DMS153 (cell line): ENCODE results near the gene IFITM5.
"Not testable (repeated sequence)": the region's sequence is repeated elsewhere in the genome, so short reads cannot be mapped to it uniquely, and the experiment has no call there.

Source experiments
- DNase-seq: peaks from one replicate; lab custom pipeline; 2025; lab: John Stamatoyannopoulos, UW

IFITM5 gene

DNA sequence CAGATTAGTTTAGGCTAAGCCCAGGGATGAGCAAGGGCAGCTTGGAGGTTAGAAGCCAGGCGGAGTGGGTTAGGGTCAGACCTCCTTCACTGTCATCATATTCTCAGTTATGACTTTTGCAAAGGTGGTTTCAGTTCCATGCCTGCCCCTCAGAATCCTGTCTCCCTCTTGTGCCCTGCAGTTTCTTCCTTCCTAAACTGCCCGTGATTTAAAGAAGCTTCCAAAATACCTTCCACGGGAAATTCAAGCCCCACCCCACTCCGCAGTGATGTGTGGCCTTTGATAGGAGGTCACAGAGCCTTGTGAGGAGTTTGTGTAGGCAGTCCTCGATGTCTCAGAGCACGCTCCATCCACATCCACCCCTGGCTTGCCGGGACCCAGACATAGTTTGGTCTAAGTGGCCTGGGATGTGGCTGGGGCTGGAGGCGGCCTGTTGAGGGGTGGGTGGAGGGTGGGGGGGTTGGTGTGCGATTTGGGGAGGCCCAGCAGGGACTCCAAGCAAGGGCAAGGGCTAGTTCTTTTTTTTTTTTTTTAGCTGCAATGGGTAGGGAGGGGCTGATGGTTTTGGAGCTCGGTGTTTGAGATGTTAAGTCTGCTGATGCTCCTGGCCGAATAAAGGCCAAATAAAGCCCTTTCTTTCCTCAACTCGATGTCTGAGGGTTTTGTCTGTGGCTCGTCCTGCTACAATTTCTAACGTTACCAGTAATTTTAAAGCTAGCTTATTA lies 12.9 kb upstream of the IFITM5 start:
- DNase-seq: no peak

DNA sequence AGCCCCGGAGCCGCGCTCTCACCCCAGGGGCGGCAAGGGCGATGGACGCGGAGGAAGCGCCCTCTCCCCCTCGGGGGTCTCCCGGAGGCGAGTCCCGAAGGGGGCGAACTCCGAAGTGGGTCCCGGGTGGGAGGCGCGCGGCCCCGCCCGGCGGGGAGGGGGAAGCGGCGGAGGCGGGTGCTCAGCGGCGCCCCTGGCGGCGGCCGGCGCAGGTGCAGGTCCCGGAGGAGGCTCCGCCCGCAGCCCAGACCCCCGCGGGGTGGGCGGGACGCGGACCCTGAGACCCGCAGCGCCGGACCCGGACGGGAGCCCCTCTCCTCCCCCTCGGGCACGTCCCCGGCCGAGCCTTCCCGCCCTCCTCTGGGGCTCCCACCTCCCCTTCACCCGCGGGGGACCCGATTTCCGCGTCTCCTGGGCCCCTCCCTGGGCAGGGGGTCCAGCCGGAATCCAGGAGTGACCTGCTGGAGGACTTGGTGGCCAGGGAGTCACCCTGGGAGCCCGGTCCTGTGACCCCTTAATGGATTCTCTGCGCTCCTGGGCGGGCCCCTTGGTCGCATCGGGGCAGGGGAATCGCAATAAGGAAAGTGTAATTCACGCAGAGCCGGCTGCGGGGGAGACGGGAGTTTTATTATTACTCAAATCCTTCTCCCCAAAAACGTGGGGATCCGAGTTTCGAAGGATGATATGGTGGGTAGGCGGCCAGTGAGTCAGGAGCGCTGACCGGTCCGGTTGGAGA lies 11.9 kb upstream of the IFITM5 start:
- not testable (repeated sequence) for DNase-seq

DNA sequence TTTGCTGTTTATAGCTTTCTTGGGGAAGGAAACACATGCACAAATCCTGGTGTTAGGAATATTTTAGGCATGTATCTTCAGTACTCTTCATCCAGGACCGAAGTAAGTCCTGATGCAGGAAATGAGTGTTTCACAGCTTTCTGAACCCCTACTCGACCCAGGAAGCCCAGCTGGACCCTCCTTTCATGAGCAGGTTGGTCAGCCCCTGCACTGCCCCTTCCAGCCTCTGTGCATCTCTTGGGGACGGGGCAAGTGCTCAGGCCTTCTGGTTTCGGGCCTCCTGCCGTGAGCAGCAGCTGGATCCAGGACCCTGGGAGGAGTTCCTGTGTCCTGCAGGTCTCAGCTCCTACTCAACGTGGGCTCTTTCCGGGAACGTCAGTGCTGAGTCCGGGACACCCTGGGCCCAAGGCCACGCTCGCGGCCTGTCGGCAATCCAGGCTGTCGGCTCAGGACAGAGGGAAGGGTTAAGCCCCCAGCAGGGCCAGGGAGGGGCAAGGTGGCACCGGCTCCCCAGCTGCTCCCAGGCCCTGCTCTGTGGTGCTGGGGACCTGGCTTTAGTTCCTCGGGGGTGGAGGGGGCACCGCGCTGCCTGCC lies 10.8 kb upstream of the IFITM5 start:
- DNase-seq: not testable (repeated sequence)

DNA sequence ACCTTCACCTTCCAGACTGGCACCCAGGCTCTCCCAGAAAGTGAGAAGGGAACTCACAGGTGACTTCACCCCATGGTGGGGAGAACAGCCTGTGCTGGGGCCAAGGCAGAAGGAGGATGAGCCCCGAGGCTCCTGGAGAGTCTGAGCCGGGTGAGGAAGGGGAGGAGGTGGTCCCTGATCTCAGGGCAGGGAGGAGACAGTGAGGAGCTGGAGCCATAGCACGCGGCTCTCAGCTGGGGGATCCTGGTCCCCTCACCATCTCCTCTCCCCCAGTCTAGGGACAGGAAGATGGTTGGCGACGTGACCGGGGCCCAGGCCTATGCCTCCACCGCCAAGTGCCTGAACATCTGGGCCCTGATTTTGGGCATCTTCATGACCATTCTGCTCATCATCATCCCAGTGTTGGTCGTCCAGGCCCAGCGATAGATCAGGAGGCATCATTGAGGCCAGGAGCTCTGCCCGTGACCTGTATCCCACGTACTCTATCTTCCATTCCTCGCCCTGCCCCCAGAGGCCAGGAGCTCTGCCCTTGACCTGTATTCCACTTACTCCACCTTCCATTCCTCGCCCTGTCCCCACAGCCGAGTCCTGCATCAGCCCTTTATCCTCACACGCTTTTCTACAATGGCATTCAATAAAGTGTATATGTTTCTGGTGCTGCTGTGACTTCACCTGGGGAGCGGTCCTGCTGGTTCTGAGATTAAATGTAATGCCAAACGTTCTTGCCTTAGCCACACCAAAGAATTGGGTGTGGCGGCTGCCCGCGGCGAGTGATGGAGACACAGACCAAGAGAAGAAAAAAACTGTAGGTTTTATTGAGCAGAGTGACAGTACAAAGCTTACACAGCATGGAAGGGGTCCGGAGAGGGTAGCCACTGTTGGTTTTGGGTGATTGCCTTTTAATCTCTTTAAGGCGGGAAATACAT lies 9.7 kb upstream of the IFITM5 start:
- not testable (repeated sequence) for DNase-seq

GRCh38 chr11:307766-308708 lies 8.7 kb upstream of the IFITM5 start, which contains the start of gene IFITM2:
Gene IFITM2, plus strand, starts transcription at chr11:307816. Its CDS starts 377 bp downstream, at chr11:308193.
- DNase-seq: peak; percentile 27

DNA sequence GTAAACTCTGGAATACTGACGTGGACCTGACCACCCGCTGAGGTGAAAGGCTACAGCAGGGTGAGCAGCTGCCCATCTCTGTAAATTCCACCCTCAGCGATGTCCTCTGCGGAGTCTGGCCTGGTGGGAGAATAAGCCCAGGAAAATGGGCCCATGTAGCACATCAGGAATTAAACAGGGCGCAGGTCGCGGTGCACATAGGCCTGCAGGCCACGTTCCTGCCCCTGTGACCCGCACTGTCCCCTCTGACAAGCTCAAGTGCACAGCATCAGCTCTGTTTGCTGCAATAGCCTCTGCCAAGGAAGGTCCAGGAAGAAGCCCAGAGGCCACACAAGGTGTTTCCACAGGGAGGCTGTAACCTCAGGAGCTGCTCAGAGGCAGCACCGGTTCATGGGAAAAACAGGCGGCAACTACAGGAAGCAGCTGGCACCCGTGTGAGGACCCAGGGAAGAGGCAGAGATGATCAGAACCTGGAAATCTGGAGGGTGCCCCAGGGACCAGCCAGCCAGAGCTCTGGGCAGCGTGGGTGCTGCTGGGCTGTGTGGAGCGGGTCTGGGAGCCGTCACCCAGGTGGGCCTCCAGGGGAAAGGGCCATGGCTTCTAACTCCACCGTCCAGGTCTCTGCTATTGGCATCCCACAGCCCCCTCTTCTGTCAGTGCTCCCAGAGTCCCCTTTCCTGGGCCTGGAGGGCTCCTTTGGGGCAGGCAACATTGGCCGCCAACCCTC lies 7.5 kb upstream of the IFITM5 start:
- no peak for DNase-seq

- no peak for DNase-seq
These were observed 6.5 kb upstream of the IFITM5 start for GRCh38 chr11:305844-306211.

- no peak for DNase-seq
These were observed 5.9 kb upstream of the IFITM5 start for GRCh38 chr11:304915-305843.

DNA sequence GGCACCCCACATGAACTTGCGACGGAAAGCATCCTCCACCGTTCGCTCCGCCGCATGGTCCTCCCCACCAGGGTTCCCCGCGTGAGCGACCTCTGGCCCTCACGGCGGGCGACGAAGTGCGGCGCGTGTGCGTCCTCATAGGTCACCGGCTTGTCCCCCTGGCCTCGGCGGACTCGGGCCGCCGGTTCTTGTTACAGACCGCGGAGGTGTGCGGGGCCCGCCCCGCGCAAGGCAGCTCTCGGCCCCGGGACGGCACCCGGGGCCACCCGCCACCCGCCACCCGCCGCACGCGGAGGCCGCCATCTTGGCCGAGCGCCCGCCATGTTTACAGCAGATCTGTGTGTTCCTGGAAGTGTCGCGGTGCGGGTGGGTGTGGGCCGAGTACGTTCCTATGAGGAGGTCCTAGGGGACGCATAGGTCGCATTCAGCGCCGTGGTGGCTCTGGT lies 4.8 kb upstream of the IFITM5 start:
- DNase-seq: no peak

DNA sequence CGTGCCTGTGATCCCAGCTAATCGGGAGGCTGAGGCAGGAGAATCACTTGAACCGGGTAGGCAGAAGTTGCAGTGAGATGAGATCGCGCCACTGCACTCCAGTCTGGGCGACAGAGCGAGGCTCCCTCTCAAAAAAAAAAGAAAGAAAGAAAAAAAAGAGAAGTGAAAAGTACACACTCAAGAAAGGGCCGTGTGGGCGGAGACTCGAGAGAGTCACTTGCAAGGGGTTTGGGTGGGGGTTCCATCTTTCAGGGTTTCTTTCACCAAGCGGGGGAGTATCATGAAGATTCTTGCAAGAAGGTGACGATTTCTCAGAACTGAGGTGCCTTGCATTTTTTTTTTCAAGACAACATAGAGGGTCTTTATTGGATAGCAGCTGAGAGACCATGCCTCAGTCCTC lies 4.0 kb upstream of the IFITM5 start:
- DNase-seq: no peak

GRCh38 chr11:299951-300735 lies 817 bp upstream of the IFITM5 start:
- DNase-seq: no peak

GRCh38 chr11:298406-299065 lies 790 bp downstream of the IFITM5 start:
- no peak for DNase-seq

GRCh38 chr11:297586-298405 lies 1.5 kb downstream of the IFITM5 start:
- DNase-seq: no peak

DNA sequence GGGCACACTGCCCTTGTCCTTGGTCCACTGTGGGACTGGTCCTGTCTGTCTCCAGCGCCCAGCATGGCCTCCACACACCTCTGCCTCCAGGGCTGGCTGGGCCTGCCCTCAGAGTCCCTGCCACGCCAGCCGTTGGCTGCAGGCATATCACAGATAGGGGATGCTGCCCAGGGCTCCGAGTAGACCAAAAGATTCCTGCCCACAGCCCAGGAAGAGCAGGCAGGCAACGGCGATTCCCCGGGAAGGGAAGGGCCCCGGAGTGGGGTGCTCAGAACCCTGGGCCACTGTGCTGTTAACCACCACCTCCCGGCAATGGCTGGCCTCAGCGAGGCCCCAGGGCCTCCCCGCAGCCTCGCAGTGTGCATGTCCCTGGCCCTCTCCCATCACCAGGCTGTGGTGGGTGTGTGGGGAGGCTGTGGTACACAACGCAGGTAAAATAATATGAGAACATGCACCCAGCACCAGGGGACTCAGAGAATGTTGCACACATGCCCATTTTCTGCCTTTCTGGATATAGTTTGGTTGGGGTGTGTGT lies 2.2 kb downstream of the IFITM5 start:
- no peak for DNase-seq

- DNase-seq: no peak
These were observed 2.9 kb downstream of the IFITM5 start for GRCh38 chr11:296171-297050.
